ENCODE results near the gene RNF168.

DNA sequence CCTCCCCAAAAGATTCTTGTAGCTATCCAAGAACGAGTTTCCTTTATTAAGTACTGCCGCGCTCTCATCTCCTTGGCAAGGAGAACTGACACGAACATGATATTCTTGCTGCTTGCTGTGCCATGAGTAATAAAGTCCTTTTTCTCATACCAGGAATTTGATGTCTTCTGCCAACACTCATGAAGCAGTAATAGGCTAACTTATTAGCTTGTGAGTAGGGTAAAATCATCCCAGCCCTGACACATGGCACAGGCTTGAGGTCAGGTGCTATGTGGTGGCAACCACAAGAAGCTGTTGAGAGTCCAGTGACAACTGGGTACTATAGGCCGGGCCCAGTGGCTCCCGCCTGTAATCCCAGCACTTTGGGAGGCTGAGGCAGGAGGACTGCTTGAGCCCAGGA lies 48.6 kb downstream of the RNF168 start:
- TF ChIP-seq POLR2A (IDR thresholded peaks at IDR 0.05; ENCODE audit: extremely low read depth, insufficient read length) (no peak), MYC (IDR thresholded peaks at IDR 0.05; ENCODE audit: low read depth, low read length) (no peak)
- TF ChIP-seq, protein P1, sequence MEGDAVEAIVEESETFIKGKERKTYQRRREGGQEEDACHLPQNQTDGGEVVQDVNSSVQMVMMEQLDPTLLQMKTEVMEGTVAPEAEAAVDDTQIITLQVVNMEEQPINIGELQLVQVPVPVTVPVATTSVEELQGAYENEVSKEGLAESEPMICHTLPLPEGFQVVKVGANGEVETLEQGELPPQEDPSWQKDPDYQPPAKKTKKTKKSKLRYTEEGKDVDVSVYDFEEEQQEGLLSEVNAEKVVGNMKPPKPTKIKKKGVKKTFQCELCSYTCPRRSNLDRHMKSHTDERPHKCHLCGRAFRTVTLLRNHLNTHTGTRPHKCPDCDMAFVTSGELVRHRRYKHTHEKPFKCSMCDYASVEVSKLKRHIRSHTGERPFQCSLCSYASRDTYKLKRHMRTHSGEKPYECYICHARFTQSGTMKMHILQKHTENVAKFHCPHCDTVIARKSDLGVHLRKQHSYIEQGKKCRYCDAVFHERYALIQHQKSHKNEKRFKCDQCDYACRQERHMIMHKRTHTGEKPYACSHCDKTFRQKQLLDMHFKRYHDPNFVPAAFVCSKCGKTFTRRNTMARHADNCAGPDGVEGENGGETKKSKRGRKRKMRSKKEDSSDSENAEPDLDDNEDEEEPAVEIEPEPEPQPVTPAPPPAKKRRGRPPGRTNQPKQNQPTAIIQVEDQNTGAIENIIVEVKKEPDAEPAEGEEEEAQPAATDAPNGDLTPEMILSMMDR (IDR thresholded peaks at IDR 0.05; ENCODE audit: low read depth, low read length): no peak
- TF ChIP-seq, protein P2, sequence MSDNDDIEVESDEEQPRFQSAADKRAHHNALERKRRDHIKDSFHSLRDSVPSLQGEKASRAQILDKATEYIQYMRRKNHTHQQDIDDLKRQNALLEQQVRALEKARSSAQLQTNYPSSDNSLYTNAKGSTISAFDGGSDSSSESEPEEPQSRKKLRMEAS (IDR thresholded peaks at IDR 0.05; ENCODE audit: low read depth, low read length): no peak
